Activated CD4-positive, alpha-beta memory T cell treated with anti-CD3 and anti-CD28 coated beads for 36 hours (primary cell): ENCODE measurements around the gene PDE4D. TPM values are rescaled to one million over a fixed set of nuclear protein-coding genes. Genes with fewer than 3 reads are reported as not detected.

Experiments
- CTCF ChIA-PET: fragments of 350-600 bp; sonication (Branson Sonifier 250); formaldehyde crosslinking; loops from one replicate; lab custom pipeline; 2021; ENCODE audit warnings: antibody characterized with exemption, inconsistent platforms; lab: Charles Lee
- POLR2A ChIA-PET: fragments of 350-600 bp; sonication (Branson Sonifier 250); formaldehyde crosslinking; loops from one replicate; lab custom pipeline; 2021; ENCODE audit warnings: antibody characterized with exemption; lab: Charles Lee
- DNase-seq: peaks from one replicate; pipeline ENCODE4 v3.0.0-alpha.2; 2020
- H3K27ac Mint-ChIP-seq: one replicate; pipeline ENCODE4 v1.8.0; 2021; ENCODE audit warnings: mixed read lengths
- H3K27me3 Mint-ChIP-seq: one replicate; pipeline ENCODE4 v1.8.0; 2021; ENCODE audit warnings: mixed read lengths
- H3K36me3 Mint-ChIP-seq: one replicate; pipeline ENCODE4 v1.8.0; 2021; ENCODE audit warnings: mixed read lengths
- H3K4me1 Mint-ChIP-seq: one replicate; pipeline ENCODE4 v1.8.0; 2021; ENCODE audit warnings: low read depth, mixed read lengths
- H3K4me3 Mint-ChIP-seq: one replicate; pipeline ENCODE4 v1.8.0; 2021; ENCODE audit warnings: mild to moderate bottlenecking, mixed read lengths
- H3K9me3 Mint-ChIP-seq: one replicate; pipeline ENCODE4 v1.8.0; 2021; ENCODE audit warnings: mixed read lengths
- intact Hi-C: fragments of 100-400 bp; cut with micrococcal nuclease; formaldehyde crosslinking; loops from one replicate; pipeline ENCODE4 v1.15.1; 2023
- total RNA-seq, 2 experiments: library from RNA; stranded (reverse); gene quantifications; one replicate each; pipeline ENCODE4 v1.2.3, GENCODE V29; 2021

PDE4D gene
- total RNA-seq, 2 experiments from 2014 or later = 49.3 to 50.8 TPM

GRCh38 chr5:59169081-59169767, 724.3 kb downstream of the PDE4D start:
- Mint-ChIP-seq H3K4me3 (no peak overlapping the region), H3K36me3 (no peaks in the 10 kb centered on the region), H3K9me3 (no peaks in the 10 kb centered on the region), H3K27me3 (no peaks in the 10 kb centered on the region), H3K27ac (no peak overlapping the region), H3K4me1 (peaks cover 13% of the 10 kb centered on the region)
- intact Hi-C loops = no loop called here
- CTCF ChIA-PET = interaction anchor here (1.1 to 2.0 kb wide), 3 partner anchors 13 to 283 kb away, joined by 5 to 8 read pairs (median 5); no protein-coding TSS in a partner anchor
- DNase-seq = no peak
- POLR2A ChIA-PET = no interaction called here

- Mint-ChIP-seq H3K4me3 (no peak overlapping the region), H3K9me3 (no peaks in the 10 kb centered on the region), H3K27ac (no peak overlapping the region), H3K27me3 (no peaks in the 10 kb centered on the region), H3K4me1 (peaks cover 6% of the 10 kb centered on the region), H3K36me3 (no peaks in the 10 kb centered on the region)
- CTCF ChIA-PET = interaction anchor here (1.4 to 2.0 kb wide), 2 partner anchors 20 to 133 kb away, joined by 4 to 8 read pairs; no protein-coding TSS in a partner anchor
- no peak for DNase-seq
- intact Hi-C loops = no loop called here
- POLR2A ChIA-PET = no interaction called here
These were observed 725.5 kb downstream of the PDE4D start for GRCh38 chr5:59168067-59168466.

- intact Hi-C loops = no loop called here
- ChIA-PET POLR2A (no interaction called here), CTCF (interaction anchor here (0.9 to 1.1 kb wide), 2 partner anchors 9 to 130 kb away, joined by 3 to 4 read pairs; no protein-coding TSS in a partner anchor)
- Mint-ChIP-seq H3K4me1 (peaks cover 15% of the 10 kb centered on the region), H3K27ac (no peak overlapping the region), H3K27me3 (no peaks in the 10 kb centered on the region), H3K36me3 (no peaks in the 10 kb centered on the region), H3K4me3 (no peak overlapping the region), H3K9me3 (no peaks in the 10 kb centered on the region)
- DNase-seq = no peak
These were observed 729.3 kb downstream of the PDE4D start for GRCh38 chr5:59164041-59164830.

- ChIA-PET CTCF (interaction anchor here (1.3 to 3.4 kb wide), 2 partner anchors 13 to 127 kb away, joined by 5 to 17 read pairs; no protein-coding TSS in a partner anchor), POLR2A (no interaction called here)
- no peaks in the 10 kb centered on the region for H3K27me3 Mint-ChIP-seq
- H3K9me3 Mint-ChIP-seq = no peaks in the 10 kb centered on the region
- H3K27ac Mint-ChIP-seq = peak overlapping the region; percentile 54
- no peak overlapping the region for H3K4me3 Mint-ChIP-seq
- no peaks in the 10 kb centered on the region for H3K36me3 Mint-ChIP-seq
- no peak for DNase-seq
- peaks cover 15% of the 10 kb centered on the region for H3K4me1 Mint-ChIP-seq
- intact Hi-C loops = no loop called here
These were observed 732.1 kb downstream of the PDE4D start for GRCh38 chr5:59161221-59162105.

GRCh38 chr5:59158637-59159391, 734.7 kb downstream of the PDE4D start:
- no peaks in the 10 kb centered on the region for H3K27me3 Mint-ChIP-seq
- H3K4me1 Mint-ChIP-seq = peaks cover 15% of the 10 kb centered on the region
- no peaks in the 10 kb centered on the region for H3K36me3 Mint-ChIP-seq
- POLR2A ChIA-PET = no interaction called here
- no peak for DNase-seq
- intact Hi-C loops = no loop called here
- H3K9me3 Mint-ChIP-seq = no peaks in the 10 kb centered on the region
- CTCF ChIA-PET = interaction anchor here (0.6 to 3.4 kb wide), 3 partner anchors 15 to 124 kb away, joined by 3 to 17 read pairs (median 6); no protein-coding TSS in a partner anchor
- no peak overlapping the region for H3K4me3 Mint-ChIP-seq
- H3K27ac Mint-ChIP-seq = no peak overlapping the region

GRCh38 chr5:59158165-59158564, 735.4 kb downstream of the PDE4D start:
- peaks cover 15% of the 10 kb centered on the region for H3K4me1 Mint-ChIP-seq
- intact Hi-C loops = no loop called here
- no peaks in the 10 kb centered on the region for H3K27me3 Mint-ChIP-seq
- no peak overlapping the region for H3K27ac Mint-ChIP-seq
- H3K9me3 Mint-ChIP-seq = no peaks in the 10 kb centered on the region
- ChIA-PET CTCF (no interaction called here), POLR2A (no interaction called here)
- no peak overlapping the region for H3K4me3 Mint-ChIP-seq
- no peak for DNase-seq
- no peaks in the 10 kb centered on the region for H3K36me3 Mint-ChIP-seq

GRCh38 chr5:59157068-59157467, 736.5 kb downstream of the PDE4D start:
- Mint-ChIP-seq H3K36me3 (no peaks in the 10 kb centered on the region), H3K4me1 (peaks cover 13% of the 10 kb centered on the region), H3K27me3 (no peaks in the 10 kb centered on the region), H3K9me3 (no peaks in the 10 kb centered on the region), H3K4me3 (no peak overlapping the region), H3K27ac (no peak overlapping the region)
- intact Hi-C loops = no loop called here
- ChIA-PET CTCF (interaction anchor here (1.1 to 2.4 kb wide), 2 partner anchors 12 to 17 kb away, joined by 5 to 16 read pairs; no protein-coding TSS in a partner anchor), POLR2A (no interaction called here)
- DNase-seq = no peak

- intact Hi-C loops = loop anchor here (1.0 kb wide), 1 partner anchor 25 kb away; no protein-coding TSS in a partner anchor
- H3K27ac Mint-ChIP-seq = peak overlapping the region; percentile 67
- peak; percentile 19 for DNase-seq
- ChIA-PET CTCF (no interaction called here), POLR2A (no interaction called here)
- no peaks in the 10 kb centered on the region for H3K9me3 Mint-ChIP-seq
- H3K4me3 Mint-ChIP-seq = peak overlapping the region; percentile 7
- no peaks in the 10 kb centered on the region for H3K36me3 Mint-ChIP-seq
- H3K27me3 Mint-ChIP-seq = no peaks in the 10 kb centered on the region
- peaks cover 16% of the 10 kb centered on the region for H3K4me1 Mint-ChIP-seq
These were observed 740.8 kb downstream of the PDE4D start for GRCh38 chr5:59152701-59153245.

GRCh38 chr5:59151162-59151889, 742.2 kb downstream of the PDE4D start:
- no peaks in the 10 kb centered on the region for H3K27me3 Mint-ChIP-seq
- H3K9me3 Mint-ChIP-seq = no peaks in the 10 kb centered on the region
- ChIA-PET POLR2A (no interaction called here), CTCF (interaction anchor here (1.2 kb wide), 1 partner anchor 265 kb away, joined by 3 read pairs; no protein-coding TSS in a partner anchor)
- no peaks in the 10 kb centered on the region for H3K36me3 Mint-ChIP-seq
- DNase-seq = no peak
- intact Hi-C loops = no loop called here
- peak overlapping the region; percentile 20 for H3K27ac Mint-ChIP-seq
- peaks cover 16% of the 10 kb centered on the region for H3K4me1 Mint-ChIP-seq
- no peak overlapping the region for H3K4me3 Mint-ChIP-seq

- DNase-seq = no peak
- Mint-ChIP-seq H3K27ac (no peak overlapping the region), H3K4me1 (peaks cover 16% of the 10 kb centered on the region), H3K4me3 (no peak overlapping the region), H3K9me3 (no peaks in the 10 kb centered on the region), H3K36me3 (no peaks in the 10 kb centered on the region), H3K27me3 (no peaks in the 10 kb centered on the region)
- intact Hi-C loops = no loop called here
- CTCF ChIA-PET = no interaction called here
- POLR2A ChIA-PET = interaction anchor here (0.6 kb wide), 1 partner anchor 55 kb away, joined by 3 read pairs; no protein-coding TSS in a partner anchor
These were observed 743.7 kb downstream of the PDE4D start for GRCh38 chr5:59149827-59150226.
